NCI-H526 treated with DMSO at 0.1 percent for 48 hours (cell line): Measurements from ENCODE around the gene SLC12A3.
"Not testable (repeated sequence)": the region's sequence is repeated elsewhere in the genome, so short reads cannot be mapped to it uniquely, and the experiment has no call there.

Experiments used
- DNase-seq: peaks from one replicate; lab custom pipeline; 2025; lab: John Stamatoyannopoulos, UW

Gene SLC12A3

DNA sequence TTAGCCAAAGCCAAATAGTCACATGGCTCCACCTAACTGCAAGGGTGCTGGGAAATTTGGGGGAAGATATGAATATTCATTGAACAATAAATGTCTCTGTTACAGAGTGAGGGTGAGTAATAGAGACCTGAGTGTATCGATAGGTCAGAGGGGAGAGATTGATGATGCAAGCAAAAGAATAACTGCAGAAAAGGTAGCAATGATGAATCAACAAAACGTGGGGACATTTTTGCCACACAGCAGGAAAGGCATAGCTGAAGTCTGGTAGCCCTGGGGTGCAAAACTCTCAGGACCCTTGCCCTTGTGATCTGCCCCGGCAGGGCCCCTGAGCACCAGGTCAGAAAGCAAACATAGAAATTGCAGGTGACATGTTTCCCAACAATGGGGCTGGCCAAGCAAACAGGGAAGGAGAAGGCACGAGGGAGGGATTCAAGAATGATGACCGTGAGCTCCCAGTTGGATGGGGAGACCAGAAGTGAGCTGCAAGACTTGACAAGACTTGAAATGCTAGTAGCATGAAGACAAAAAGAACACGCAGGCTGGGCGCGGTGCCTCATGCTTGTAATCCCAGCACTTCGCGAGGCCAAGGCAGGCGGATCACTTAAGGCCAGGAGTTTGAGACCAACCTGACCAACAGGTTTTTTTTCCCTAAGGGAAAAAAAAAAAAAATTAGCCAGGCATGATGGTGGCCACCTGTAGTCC, 54.2 kb downstream of the SLC12A3 start:
- no peak for DNase-seq

DNA sequence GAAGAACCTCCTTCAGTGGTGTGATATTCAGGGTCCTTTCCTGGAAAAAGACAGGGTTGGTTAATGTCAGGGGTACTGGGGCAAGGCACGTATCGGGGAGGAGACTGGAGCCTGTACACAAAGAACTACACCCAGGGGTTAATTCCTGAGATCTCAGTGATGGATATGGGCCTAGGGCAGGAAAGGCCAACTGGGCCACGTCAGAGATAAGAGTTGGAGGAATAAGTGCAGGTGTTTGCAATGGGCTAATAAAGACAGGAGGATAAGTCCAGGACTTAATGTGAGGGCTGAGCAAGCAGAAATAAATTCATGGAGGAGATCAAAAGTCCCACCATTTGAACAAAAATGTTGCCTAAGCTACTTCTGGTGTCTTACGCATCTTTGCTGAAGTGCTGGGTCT, 56.6 kb downstream of the SLC12A3 start:
- DNase-seq: no peak

DNA sequence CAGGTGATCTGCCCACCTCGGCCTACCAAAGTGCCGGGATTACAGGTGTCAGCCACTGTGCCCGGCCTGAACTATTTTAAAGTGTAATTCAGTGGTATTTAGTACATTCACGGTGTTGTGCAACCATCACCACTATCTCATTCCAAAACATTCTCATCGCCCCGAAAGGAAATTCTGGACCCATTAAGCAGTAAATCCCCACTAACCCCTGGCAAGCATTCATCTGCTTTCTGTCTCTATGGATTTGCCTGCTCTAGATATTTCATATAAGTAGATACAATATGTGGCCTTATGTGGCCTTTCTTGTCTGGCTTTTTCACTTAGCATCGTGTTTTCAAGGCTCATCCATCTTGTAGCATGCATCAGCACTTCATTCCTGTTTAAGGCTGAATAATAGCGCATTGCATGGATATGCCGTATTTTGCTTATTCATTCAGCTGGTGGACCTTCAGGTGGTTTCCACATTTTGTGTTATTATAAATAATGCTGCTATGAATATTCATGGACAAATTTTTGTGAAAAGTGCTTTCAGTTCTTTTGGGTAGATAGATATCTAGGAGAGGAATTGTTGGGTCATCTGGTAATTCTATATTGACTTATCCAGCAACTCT, 58.6 kb downstream of the SLC12A3 start:
- no peak for DNase-seq

DNA sequence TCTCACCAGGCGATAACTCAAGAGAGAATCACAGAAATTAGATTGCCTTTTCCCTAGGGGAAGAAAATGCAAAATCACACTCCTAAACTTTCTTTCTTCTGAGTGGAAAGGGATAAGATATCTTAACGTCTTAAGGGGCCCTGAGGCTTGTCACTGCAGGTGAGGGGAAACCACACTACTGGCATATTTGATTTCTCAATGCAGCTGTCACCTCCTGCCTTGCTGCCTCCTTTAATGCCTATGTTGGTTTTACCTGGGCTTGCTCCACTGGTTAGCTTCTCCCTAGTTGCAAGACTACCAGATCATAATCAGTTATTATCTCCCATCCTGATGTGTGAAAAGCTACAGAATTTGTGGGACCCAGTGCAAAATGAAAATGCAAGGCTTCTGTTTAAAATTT, 62.5 kb downstream of the SLC12A3 start:
- DNase-seq: no peak

DNA sequence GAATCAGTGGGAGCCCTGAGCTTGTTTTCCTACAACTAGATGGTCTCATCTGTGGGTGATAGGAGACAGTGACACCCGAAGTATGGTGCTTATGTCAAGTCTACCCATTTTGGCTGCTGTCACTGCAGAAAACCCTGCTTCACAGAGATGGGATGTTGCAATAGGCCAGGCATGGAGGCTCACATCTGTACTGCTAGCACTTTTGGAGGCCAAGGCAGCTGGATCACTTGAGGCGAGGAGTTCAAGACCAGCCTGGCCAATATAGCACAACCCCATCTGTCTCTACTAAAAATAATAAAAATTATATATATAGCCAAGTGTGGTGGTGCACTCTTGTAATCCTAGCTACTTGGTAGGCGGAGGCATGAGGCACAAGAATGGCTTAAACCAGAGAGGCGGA, 64.6 kb downstream of the SLC12A3 start:
- no peak for DNase-seq

DNA sequence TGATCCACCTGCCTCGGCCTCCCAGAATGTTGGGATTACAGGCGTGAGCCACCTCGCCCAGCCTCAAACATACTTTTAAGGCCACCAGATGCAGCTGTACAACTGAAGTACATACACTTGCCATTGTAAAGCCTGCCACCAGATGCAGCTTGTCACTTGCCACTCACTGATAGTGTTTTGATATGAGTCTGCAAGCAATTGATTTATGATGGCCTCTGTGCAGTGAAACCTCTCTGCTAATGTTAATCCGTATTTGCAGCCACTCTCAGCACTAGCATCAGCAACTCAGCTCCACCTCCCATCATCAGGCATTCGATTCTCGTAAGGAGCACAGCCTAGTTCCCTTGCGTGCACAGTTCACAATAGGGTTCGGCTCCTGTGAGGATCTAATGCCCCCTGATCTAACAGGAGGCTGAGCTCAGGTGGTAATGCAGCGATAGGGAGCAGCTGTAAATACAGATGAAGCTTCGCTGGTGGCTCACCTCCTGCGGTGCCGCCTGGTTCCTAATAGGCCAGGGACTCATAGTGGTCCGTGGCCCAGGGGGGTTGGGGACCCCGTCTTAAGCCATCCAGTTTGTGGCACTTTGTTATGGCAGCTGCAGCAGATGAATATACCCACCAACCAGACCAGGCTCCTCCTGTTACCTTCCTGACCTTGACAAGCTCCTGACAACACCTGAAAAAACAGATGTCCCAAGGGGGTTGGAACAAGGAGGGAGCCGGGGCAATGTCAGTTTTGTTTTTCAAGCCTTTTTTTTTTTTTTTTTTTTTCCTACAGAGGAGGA, 65.7 kb downstream of the SLC12A3 start:
- peak; percentile 7 for DNase-seq

DNA sequence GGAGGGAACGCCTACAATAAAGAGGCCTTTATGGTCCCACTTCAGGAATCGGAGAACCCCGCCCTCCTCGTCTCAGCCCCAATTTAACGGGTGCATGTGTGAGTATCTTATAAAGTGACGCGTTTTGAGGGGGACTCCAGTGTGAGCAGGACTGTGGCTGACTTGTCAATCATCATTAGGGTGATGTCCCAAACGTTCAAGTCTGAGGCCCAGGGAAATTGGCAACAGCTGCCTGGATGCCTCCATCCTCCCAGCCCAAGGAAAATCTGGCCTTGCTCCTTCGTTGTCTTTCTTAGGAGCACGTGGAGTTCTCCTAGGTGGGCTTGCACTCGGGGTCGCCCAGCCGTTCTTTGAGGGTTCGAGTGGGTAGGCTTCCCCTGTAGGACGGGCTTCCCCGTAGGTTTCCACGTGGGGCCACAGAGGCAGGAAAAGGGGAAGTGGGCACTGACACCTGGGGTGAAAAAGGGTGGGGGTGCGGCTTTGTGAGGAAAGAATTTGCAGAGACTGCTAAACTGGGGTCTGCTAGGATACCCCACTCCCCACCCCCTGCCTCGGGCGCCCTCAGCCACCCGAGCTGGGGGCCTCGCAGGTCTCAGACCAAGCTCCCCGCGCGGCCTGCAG, 66.4 kb downstream of the SLC12A3 start:
- no peak for DNase-seq

DNA sequence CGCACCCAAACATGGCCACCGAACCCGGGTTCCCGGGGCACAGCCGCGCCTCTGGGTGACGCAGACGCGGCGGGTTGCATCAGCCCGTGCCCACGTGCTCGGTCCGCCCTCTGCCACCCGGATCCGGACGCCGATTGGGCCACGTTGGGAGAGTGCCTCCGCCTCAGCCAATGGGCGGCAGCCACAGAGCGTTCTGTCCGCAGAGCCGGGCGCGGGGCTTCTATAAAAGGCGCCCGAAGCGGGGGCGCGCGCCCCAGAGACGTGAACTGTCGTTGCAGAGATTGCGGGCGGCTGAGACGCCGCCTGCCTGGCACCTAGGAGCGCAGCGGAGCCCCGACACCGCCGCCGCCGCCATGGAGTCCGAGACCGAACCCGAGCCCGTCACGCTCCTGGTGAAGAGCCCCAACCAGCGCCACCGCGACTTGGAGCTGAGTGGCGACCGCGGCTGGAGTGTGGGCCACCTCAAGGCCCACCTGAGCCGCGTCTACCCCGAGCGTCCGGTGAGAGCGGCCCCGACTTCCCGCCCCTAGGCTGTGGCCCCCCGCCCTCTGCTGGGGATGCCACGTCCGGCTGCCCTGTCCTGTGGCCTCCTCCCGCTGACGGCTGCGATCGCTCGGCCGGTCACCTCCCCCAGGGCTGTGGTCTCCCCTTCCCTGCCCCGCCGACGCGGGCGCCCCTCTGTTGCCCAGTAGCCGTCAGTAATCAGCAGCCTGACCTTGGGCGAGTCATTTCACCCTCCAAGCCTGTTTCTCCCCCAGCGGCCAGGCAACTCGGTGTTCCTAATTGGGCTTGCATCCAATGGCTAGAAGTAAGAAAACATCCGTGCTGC, 67.1 kb downstream of the SLC12A3 start, which contains the start of gene HERPUD1:
TSS of gene HERPUD1 (plus strand) at position 251 of the 829 bp plus-strand sequence. CDS start at position 354, 103 bp downstream.
- DNase-seq: peak; percentile 85

DNA sequence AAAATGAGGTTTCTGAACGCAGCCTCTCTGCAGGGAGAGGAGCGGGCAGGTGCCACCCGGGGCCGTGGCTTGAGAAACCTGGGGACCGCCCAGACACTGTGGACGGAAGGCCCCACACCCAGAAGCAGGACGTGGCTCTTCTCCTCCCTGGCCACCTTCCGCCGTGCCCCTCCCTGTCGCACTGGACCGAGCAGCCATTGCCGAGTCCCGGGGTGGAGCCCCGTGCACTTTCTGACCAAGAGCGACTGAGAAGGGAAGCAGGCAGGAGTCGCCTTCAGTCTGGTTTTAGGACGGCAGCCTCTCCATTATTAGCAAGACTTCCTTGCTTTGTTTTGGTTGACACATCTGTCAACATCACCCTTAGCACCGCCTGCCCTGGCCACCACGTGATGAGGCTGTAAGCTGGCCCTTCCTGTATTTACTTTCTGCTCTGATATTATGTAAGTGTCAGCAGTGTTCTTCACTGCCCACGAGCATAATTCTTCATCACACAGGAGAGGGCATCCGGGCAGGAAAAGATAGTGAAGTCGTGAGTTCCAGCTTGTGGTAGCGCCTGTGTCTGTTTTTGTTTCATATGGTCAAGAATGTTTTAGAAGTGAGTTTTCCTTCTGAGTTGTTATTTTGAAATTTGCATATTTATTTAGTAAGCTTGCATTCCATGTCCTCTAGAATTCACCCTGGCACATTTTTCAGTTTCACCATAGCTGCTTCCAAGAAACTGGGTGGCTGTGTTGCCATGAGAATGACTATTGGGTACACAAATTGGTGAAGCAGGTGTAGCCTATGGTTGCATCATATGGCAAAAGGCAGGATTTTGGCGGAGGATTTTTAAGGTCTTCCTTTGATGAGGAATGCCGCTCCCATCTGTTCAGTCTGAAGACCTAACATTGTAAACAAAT, 68.0 kb downstream of the SLC12A3 start:
- DNase-seq: peak; percentile 13

DNA sequence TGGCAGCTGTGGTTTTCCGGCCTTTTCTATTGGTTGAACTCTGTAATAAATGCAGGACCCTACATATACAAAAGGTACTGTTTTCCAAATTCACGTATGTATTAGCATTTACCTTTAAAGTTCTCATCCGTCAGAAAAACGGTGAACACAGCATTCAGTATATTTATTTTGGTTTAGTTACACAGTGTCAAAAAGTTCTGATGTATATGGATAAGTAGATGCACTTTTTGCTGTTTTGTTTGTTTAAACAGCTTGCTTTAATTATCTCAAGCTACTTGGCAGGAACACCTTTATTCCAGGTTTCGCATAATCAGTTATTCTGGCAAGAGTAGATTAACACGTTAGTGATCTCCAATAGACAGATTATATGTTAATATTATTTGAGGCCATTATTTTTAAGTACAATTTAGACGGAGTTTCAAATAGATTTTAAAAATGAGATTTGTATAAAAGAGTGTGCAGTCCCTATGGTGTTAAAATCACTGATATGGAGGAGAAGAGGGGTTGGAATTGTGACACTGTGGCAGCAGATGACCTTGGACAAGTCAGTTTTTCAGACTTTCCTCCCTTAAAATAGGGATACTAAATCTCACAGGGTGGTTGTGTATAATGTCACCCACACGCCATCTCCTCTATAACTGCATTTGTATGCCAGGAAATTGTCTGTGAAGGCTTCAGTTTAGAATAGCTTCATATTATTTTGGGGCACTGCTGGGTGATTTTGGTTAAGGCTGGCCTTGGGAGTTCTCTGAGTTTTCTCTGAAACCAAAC, 69.0 kb downstream of the SLC12A3 start:
- no peak for DNase-seq

DNA sequence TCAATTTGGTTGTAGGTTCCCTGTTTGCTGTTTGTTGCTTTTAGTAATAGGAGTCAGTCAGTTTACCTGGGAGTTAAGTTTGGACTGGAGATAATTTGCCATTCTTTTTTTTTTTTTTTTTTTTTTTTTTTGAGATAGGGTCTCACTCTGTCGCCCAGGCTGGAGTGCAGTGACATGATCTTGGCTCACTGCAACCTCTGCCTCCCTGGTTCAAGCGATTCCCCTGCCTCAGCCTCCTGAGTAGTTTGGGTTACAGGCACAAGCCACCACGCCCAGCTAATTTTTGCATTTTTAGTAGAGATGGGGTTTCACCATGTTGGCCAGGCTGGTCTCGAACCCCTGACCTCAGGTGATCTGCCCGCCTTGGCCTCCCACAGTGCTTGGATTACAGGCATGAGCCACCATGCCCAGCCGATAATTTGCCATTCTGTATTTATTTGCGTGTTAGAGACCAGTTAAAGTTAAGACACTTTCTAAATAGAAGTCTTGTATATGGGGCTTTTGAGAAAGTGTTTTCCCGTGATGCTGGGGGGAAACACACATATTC, 69.7 kb downstream of the SLC12A3 start:
- not testable (repeated sequence) for DNase-seq

DNA sequence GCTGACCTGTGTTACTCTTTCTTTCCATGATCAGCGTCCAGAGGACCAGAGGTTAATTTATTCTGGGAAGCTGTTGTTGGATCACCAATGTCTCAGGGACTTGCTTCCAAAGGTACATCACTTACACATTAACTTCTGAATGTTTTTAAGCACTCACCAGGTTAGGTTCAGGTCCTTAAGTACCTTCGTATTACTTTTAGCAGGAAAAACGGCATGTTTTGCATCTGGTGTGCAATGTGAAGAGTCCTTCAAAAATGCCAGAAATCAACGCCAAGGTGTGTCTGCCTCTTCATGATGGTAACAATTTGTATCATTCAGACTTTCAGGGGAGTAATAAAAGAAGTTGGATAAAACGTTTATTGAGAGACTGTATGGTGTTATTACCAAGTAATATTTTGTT, 70.2 kb downstream of the SLC12A3 start:
- DNase-seq: no peak

DNA sequence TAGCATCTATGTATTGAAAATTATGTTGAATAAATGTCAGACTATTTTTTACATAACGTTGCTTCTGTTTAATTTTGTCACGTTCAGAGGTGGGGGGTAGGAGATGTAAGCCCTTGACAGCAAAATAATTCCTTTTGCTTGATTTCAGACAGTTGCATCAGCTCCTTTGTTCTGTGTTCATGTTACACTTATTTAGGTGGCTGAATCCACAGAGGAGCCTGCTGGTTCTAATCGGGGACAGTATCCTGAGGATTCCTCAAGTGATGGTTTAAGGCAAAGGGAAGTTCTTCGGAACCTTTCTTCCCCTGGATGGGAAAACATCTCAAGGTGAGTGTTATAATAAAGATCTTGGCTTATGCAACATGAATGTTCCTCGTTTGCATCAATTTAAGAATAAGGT, 71.5 kb downstream of the SLC12A3 start:
- no peak for DNase-seq

DNA sequence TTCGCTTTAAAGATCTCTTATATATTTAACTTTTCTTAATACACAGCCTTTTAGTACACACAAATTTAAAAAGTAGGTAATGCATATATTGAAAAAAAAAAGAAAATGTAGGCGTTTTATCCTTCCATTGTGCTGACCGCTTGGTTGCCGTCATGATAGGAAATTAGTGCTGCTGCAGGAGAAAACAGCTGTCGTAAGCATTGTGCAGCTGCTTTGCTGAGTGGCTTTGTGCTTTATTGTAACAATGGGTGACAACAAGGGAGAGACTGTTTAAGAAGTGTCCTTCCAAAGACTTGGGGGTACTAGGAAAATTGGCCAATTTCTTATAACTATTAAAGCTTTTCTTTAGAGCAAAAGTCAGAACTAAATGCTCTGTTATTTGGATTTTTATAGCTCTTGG, 71.9 kb downstream of the SLC12A3 start:
- DNase-seq: no peak

DNA sequence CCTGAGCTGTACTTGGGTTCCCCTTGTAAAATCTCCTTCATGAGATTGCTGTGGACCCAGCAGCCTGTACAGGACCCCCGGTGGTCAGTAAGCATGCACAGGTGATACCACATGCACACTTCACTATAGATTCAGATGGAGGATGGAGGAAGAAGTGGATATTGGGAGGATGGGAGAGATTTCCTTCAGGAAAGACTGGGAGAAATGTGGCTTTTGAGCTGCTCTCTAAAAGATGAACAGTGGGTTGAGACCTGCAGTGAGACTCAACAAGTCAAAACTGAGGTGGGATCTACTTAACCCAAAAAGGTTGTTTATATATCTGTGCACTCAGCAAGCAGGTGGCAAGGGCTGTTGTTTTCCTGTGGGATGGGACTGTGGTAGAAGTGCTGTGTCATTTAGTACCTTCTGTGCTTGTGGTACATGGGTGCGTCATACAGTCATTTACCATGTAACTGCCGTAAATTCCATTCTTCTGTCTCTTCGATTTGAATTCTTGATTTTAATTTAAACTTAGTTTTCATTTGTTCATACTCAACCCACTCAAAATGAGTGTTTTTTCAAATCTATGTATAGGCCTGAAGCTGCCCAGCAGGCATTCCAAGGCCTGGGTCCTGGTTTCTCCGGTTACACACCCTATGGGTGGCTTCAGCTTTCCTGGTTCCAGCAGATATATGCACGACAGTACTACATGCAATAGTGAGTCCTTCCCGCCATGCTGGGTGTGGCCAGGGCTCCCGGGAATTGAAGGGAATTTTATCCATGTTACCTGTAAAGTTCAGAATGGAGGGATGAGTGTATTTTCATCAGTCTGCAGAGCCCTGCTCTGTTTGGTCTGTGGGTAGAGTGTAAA, 73.9 kb downstream of the SLC12A3 start:
- DNase-seq: no peak

DNA sequence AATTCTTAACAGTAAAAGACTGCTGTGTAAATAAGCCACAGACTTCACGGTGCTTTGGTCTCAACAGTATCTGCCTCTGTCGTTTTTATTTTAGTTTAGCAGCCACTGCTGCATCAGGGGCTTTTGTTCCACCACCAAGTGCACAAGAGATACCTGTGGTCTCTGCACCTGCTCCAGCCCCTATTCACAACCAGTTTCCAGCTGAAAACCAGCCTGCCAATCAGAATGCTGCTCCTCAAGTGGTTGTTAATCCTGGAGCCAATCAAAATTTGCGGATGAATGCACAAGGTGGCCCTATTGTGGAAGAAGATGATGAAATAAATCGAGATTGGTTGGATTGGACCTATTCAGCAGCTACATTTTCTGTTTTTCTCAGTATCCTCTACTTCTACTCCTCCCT, 74.8 kb downstream of the SLC12A3 start:
- DNase-seq: no peak

DNA sequence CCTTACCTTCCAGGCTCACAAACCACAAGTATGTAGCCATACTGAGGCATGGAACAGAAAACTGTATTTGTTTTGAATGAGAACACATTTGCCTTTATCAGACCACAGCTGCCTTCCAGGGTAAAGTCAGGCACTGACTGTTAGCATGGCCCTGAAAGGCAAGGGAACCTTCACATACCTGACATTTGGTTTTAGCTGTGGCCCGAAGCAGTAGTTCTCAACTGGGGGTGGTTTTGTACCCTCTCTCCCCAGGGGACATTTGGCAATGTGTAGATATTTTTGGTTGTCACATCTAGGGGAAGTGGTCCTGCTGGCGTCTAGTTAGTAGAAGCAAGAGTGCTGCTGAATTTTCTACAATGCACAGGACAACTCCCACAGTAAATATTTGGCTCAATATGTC, 76.1 kb downstream of the SLC12A3 start:
- no peak for DNase-seq

DNA sequence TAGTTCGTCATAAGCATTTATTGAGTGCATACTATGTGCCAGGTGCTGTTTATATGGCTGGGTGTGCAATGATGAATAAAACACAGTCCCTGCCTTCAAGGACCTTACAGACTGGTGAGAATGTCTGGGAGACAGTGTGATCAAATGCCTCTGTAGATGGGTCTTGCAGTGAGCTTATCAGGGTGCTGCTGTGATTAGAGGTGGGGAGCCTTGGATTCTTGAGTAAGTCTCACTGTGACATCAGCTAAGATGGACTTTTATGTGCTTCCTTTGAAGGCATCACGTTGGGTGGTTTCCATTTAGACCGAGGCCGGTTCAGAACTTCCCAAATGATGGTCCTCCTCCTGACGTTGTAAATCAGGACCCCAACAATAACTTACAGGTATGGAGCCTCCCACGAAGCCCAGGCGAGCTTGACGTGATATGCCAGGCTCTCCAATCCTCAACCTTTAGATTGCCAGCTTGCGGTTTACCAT, 76.9 kb downstream of the SLC12A3 start:
- no peak for DNase-seq
